IPS-NIHi7 (cell line): ENCODE results near the gene COX18.

Source experiments
- DNase-seq: peaks from one replicate; pipeline ENCODE4 v3.0.0; 2012; ENCODE audit warnings: mixed read lengths; ENCODE audit errors: extremely low spot score

COX18 gene, protein sequence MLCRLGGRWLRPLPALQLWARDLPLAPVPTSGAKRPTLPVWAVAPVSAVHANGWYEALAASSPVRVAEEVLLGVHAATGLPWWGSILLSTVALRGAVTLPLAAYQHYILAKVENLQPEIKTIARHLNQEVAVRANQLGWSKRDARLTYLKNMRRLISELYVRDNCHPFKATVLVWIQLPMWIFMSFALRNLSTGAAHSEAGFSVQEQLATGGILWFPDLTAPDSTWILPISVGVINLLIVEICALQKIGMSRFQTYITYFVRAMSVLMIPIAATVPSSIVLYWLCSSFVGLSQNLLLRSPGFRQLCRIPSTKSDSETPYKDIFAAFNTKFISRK

GRCh38 chr4:73069338-73070073, at the start of gene COX18:
Gene COX18, minus strand, starts transcription at chr4:73069716. Its CDS starts 67 bp downstream, at chr4:73069649.
- peak; percentile 95 for DNase-seq

DNA sequence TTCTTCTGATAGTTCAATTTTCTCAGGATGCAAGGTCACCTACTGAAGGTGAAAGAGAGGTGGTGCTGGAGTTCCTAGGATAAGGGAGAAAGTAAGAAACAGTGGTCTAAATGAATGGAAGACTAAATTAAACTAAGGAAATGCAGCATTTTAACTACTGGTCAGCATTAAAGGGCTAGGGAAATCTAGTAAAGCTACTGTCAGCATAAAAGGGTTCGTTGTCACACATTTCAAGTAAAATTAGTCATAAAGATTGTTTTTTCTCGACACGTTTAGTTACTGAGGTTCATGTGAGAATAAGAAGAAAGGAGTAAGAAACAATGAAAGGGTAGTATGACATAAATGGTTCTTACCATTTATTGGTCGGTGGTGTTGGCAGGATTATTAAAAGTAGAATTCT, 40.0 kb upstream of the COX18 start:
- DNase-seq, result no peak

DNA sequence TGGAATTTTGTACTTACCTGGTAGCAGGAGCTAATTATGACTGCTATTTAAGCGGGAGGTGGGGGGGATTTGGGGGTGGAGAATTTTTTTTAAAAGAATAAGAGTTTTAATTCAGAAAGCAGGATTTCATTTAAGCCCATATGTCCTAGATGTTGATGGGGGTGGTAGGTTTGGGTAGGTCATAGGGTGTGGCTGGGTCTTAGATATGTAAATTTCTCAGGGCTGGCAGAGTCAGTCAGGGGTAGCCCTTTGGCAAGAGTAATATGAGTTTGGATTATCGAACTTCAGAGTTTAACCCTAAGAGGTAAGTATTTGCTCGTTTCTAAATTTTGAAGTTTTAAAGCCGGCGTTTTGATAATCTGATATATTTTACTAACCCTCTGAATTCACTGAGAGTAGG, 35.2 kb upstream of the COX18 start:
- no peak for DNase-seq

- DNase-seq, result peak; percentile 11
These were observed 34.4 kb upstream of the COX18 start for GRCh38 chr4:73103799-73104503.

- DNase-seq, result no peak
These were observed 29.6 kb upstream of the COX18 start for GRCh38 chr4:73099143-73099542.

DNA sequence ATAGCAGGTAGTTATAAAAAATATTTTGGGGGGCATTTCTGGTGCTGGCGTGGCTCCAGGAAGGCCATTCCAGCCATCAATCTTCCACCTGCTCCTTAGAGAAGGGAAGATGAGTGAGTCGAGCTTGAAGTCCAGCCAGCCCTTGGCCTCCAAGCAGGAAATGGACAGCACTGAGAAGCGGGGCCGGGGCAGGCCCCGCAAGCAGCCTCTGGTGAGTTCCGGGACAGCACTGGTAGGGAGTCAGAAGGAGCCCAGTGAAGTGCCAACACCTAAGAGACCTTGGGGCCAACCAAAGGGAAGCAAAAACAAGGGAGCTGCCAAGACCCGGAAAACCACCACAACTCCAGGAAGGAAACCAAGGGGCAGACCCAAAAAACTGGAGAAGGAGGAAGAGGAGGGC, 29.2 kb upstream of the COX18 start:
- no peak for DNase-seq

DNA sequence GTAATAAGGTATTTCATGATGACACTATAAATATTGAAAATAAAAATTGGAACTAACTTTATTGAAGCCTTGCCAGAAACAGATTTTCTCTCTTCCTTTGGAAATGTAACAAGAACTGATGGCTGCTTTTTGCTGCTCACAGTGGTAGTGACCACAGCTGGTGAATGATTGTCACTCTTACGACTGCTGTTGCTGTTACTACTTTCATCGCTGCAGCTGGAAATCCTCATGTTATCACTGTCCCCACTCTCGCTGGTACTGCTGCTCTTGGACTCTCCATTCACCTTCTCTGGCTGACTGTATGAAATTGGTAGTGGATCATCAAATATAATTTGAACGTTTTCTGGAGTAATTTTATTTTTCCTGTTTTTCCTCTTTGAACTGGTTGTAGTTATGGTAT, 28.5 kb upstream of the COX18 start:
- DNase-seq, result no peak

DNA sequence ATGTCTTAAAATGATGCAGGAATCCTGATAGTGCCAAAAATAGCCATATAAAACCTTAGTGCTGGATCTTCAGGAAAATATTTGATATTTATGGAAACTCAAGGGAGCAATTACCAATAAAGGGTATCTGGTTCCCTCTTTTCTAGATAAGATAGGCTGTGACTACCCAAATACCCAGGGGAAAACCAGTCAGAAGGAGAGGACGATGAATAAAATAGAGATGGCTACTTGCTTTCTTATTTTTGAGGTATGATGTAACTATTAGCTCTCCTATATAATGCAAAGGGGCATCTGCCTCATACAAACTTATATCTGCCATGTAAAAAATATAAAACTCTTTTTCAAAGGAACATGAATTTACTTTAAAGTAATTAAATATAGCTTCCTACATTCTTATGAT, 23.4 kb upstream of the COX18 start:
- DNase-seq, result no peak

DNA sequence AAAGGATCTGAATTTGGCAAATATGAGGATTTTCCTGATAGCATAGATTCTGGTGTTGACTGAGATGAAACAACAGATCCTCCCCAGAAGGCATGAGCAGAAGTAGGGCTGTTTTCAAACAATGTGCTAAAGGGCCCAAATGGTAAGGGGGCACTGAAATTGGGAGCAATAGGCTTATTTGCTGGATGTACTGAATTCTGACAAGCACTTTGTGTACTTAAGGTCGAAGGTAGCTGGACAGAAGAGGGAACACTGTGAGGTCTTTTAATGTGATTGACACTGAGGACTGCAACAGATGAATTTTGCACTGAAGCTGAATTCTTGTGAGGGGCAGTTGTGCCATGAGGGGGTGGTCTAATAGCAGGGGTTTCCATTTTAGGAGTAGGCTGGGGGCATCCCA, 21.2 kb upstream of the COX18 start:
- no peak for DNase-seq

DNA sequence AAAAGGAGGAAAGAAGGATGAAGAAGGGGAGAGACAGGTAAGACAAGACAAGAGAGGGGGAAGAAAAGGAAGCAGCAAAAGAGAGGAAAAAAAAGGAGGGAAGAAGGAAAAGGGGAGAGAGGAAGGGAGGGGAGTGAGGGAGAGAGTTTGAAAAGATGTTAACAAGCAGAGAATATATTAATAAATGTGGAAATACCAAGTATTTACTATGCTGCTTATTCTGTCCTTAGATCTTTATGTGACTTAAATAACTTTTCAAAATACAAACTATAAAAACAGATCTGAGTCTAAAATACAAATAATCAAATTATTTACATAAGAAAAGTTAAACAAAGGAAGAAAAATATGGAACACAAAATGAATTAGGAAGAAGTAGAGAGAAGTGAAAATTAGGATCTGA, 18.4 kb upstream of the COX18 start:
- DNase-seq, result no peak

- no peak for DNase-seq
These were observed 16.8 kb upstream of the COX18 start for GRCh38 chr4:73086095-73086868.

DNA sequence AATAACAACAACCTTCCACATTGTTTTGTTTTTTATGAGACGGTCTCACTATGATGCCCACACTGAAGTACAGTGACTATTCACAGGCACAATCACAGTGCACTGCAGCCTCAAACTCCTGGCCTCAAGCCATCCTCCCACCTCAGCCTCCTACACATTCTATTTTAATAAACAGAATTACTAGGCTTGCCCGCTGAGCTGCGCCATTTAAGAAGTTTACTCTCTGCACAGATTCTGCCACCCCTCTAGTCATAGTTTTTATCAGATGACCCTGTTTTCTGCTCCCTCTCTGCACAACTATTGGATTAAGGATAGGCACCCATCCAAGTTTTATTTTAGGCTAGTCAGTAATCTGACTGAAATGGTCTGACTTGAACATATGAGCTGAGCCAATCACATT, 11.3 kb upstream of the COX18 start:
- DNase-seq, result no peak

GRCh38 chr4:73075832-73076231, 6.3 kb upstream of the COX18 start:
- DNase-seq, result no peak

DNA sequence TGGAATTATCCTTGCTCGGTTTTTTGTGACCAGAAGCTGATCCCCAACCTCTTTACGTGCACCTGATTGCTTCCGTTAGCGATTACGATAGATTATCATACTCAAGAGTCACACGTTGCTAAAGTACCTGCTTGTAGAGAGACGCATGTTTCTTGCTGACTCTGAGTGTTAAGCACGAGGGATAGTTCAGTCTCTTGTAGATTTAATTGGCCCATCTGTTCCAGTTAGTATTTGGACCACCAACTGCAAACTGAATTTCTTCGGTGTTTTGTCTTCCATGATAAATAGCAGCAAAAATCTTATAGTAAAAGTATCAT, 516 bp upstream of the COX18 start:
- peak; percentile 14 for DNase-seq

DNA sequence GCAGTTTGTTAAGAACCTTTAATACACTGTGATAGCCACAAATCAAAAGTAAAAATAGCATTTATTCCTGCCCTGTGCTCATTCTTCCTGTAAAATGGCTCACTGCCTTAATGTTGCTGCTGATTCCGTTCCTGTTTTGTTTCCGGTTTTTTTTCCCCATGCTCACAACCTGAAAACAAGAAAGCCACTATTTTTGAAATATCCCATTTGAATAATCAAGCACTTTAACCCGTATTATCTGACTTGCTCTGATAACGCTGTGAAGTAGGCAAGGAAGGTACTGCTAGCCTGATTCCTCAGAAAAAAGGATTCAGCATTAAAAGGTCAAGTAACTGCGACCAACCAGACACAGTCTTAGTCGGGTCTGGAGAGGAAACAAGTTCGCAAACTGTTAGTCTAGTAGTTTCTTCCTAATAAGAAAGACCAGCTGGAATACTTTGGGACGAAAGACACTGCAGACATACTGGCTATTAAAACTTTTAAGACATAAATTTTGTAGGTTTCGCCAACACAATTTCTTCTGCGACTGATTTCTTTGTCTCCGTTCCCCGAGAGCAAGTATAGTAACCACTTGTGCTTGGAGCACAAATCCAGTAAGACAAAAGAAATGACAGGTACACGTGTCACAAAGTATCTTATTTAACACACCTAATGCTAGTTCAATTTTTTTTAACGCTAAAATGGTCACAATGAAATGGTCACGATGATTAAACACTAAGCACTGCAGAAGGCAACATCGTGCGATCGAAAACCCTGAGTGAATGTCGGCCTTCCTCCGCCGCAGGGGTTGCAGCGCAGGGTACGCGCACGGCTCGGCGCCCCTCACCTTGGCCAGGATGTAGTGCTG, 802 bp downstream of the COX18 start:
- peak; percentile 17 for DNase-seq

GRCh38 chr4:73067971-73068394, 1.5 kb downstream of the COX18 start:
- no peak for DNase-seq

GRCh38 chr4:73066928-73067327, 2.6 kb downstream of the COX18 start:
- DNase-seq, result no peak

- no peak for DNase-seq
These were observed 3.1 kb downstream of the COX18 start for GRCh38 chr4:73066445-73066844.

GRCh38 chr4:73064536-73064935, 5.0 kb downstream of the COX18 start:
- no peak for DNase-seq

- DNase-seq, result no peak
These were observed 14.1 kb downstream of the COX18 start for GRCh38 chr4:73055241-73055897.
